ENCODE data around the gene PTPN7.

GRCh38 chr1:202182040-202182877 is 21.9 kb upstream of the PTPN7 start:
- TF ChIP-seq CTCF (IDR thresholded peaks at IDR 0.05) (no peak), POLR2A (IDR thresholded peaks at IDR 0.05) (no peak)

All from Peyer's patch (tissue), 4 donors.